IgD-negative memory B cell (primary cell): Measurements from ENCODE around the gene KCTD5. TPM values are rescaled to one million over a fixed set of nuclear protein-coding genes. Genes with fewer than 3 reads are reported as not detected.
A peak's percentile ranks its signal among the peaks of the same experiment; 100 is the strongest.

Experiments used
- H3K27ac Mint-ChIP-seq, 3 donors: one replicate each; pipeline ENCODE4 v1.8.0; 2020 to 2022; ENCODE audit warnings: mild to moderate bottlenecking in 3 of 3, mixed read lengths in 3 of 3, moderate library complexity in 1 of 3
- H3K27me3 Mint-ChIP-seq: one replicate; pipeline ENCODE4 v1.8.0; 2021; ENCODE audit warnings: mixed read lengths
- H3K36me3 Mint-ChIP-seq: one replicate; pipeline ENCODE4 v1.8.0; 2020; ENCODE audit warnings: mild to moderate bottlenecking, mixed read lengths
- H3K4me1 Mint-ChIP-seq, 3 donors: one replicate each; pipeline ENCODE4 v1.8.0; 2020 to 2022; ENCODE audit warnings: mixed read lengths in 3 of 3, mild to moderate bottlenecking in 1 of 3
- H3K4me3 Mint-ChIP-seq, 4 donors: one replicate each; pipeline ENCODE4 v1.8.0; 2020 to 2022; ENCODE audit warnings: mild to moderate bottlenecking in 4 of 4, mixed read lengths in 4 of 4, moderate library complexity in 3 of 4
- H3K9me3 Mint-ChIP-seq, 3 donors: one replicate each; pipeline ENCODE4 v1.8.0; 2020 to 2021; ENCODE audit warnings: mixed read lengths in 3 of 3, mild to moderate bottlenecking in 1 of 3
- polyA plus RNA-seq: library from polyadenylated mRNA; unstranded; fragments of 300-500 nt; fragmentation: Illumina TruSeq; gene quantifications from one replicate; pipeline ENCODE4 v1.2.3, GENCODE V29; 2021

Gene KCTD5
- polyA plus RNA-seq, 1 donor from 2014 or later: 24.9 TPM

GRCh38 chr16:2698103-2698870 is 16.0 kb downstream of the KCTD5 start:
- no peaks in the 10 kb centered on the region for H3K36me3 Mint-ChIP-seq
- peaks cover 0 to 2% (median 1%) of the 10 kb centered on the region in 3 donors for H3K4me1 Mint-ChIP-seq
- no peak overlapping the region for H3K27ac Mint-ChIP-seq
- no peaks in the 10 kb centered on the region for H3K27me3 Mint-ChIP-seq
- no peak overlapping the region for H3K4me3 Mint-ChIP-seq
- H3K9me3 Mint-ChIP-seq: no peaks in the 10 kb centered on the region

GRCh38 chr16:2698965-2699750 is 16.8 kb downstream of the KCTD5 start:
- no peaks in the 10 kb centered on the region for H3K4me1 Mint-ChIP-seq
- no peak overlapping the region for H3K27ac Mint-ChIP-seq
- H3K9me3 Mint-ChIP-seq: no peaks in the 10 kb centered on the region
- no peaks in the 10 kb centered on the region for H3K27me3 Mint-ChIP-seq
- H3K36me3 Mint-ChIP-seq: no peaks in the 10 kb centered on the region
- H3K4me3 Mint-ChIP-seq: no peak overlapping the region

GRCh38 chr16:2699791-2700600 is 17.7 kb downstream of the KCTD5 start:
- no peak overlapping the region for H3K27ac Mint-ChIP-seq

GRCh38 chr16:2700786-2701185 is 18.5 kb downstream of the KCTD5 start:
- H3K4me3 Mint-ChIP-seq: no peak overlapping the region
- no peaks in the 10 kb centered on the region for H3K4me1 Mint-ChIP-seq
- H3K27me3 Mint-ChIP-seq: no peaks in the 10 kb centered on the region
- no peak overlapping the region for H3K27ac Mint-ChIP-seq
- H3K36me3 Mint-ChIP-seq: no peaks in the 10 kb centered on the region
- no peaks in the 10 kb centered on the region for H3K9me3 Mint-ChIP-seq

More at GRCh38 chr16:2699791-2700600, 17.7 kb downstream of the KCTD5 start:
- no peaks in the 10 kb centered on the region for H3K27me3 Mint-ChIP-seq
- no peaks in the 10 kb centered on the region for H3K4me1 Mint-ChIP-seq
- H3K9me3 Mint-ChIP-seq: no peaks in the 10 kb centered on the region
- peak overlapping the region in 1 of 4 donors; percentile 17 for H3K4me3 Mint-ChIP-seq
- no peaks in the 10 kb centered on the region for H3K36me3 Mint-ChIP-seq

- H3K36me3 Mint-ChIP-seq: no peaks in the 10 kb centered on the region
- no peaks in the 10 kb centered on the region for H3K9me3 Mint-ChIP-seq
- H3K4me3 Mint-ChIP-seq: no peak overlapping the region
- no peaks in the 10 kb centered on the region for H3K4me1 Mint-ChIP-seq
- no peaks in the 10 kb centered on the region for H3K27me3 Mint-ChIP-seq
- no peak overlapping the region for H3K27ac Mint-ChIP-seq
Observed at GRCh38 chr16:2701272-2701671, 18.9 kb downstream of the KCTD5 start.

GRCh38 chr16:2701713-2702437 is 19.6 kb downstream of the KCTD5 start:
- H3K36me3 Mint-ChIP-seq: no peaks in the 10 kb centered on the region
- no peaks in the 10 kb centered on the region for H3K27me3 Mint-ChIP-seq
- no peaks in the 10 kb centered on the region for H3K4me1 Mint-ChIP-seq

GRCh38 chr16:2702438-2702825 is 20.1 kb downstream of the KCTD5 start:
- Mint-ChIP-seq H3K9me3 (no peaks in the 10 kb centered on the region), H3K27ac (no peak overlapping the region), H3K27me3 (no peaks in the 10 kb centered on the region), H3K4me3 (no peak overlapping the region), H3K4me1 (no peaks in the 10 kb centered on the region), H3K36me3 (no peaks in the 10 kb centered on the region)

More at GRCh38 chr16:2701713-2702437, 19.6 kb downstream of the KCTD5 start:
- H3K27ac Mint-ChIP-seq: no peak overlapping the region
- no peaks in the 10 kb centered on the region for H3K9me3 Mint-ChIP-seq
- H3K4me3 Mint-ChIP-seq: no peak overlapping the region

- no peaks in the 10 kb centered on the region for H3K27me3 Mint-ChIP-seq
- no peaks in the 10 kb centered on the region for H3K36me3 Mint-ChIP-seq
- peak overlapping the region in 1 of 4 donors; percentile 32 for H3K4me3 Mint-ChIP-seq
- no peak overlapping the region for H3K27ac Mint-ChIP-seq
- H3K4me1 Mint-ChIP-seq: no peaks in the 10 kb centered on the region
- no peaks in the 10 kb centered on the region for H3K9me3 Mint-ChIP-seq
Observed at GRCh38 chr16:2702871-2703745, 20.8 kb downstream of the KCTD5 start.

GRCh38 chr16:2704166-2704982 is 22.1 kb downstream of the KCTD5 start:
- Mint-ChIP-seq H3K4me3 (no peak overlapping the region), H3K27me3 (no peaks in the 10 kb centered on the region), H3K36me3 (no peaks in the 10 kb centered on the region), H3K27ac (no peak overlapping the region), H3K4me1 (no peaks in the 10 kb centered on the region), H3K9me3 (no peaks in the 10 kb centered on the region)

- Mint-ChIP-seq H3K36me3 (no peaks in the 10 kb centered on the region), H3K4me3 (no peak overlapping the region), H3K9me3 (no peaks in the 10 kb centered on the region), H3K4me1 (no peaks in the 10 kb centered on the region), H3K27ac (no peak overlapping the region), H3K27me3 (no peaks in the 10 kb centered on the region)
Observed at GRCh38 chr16:2704983-2705275, 22.6 kb downstream of the KCTD5 start.

GRCh38 chr16:2705351-2705750 is 23.0 kb downstream of the KCTD5 start:
- no peaks in the 10 kb centered on the region for H3K9me3 Mint-ChIP-seq
- no peak overlapping the region for H3K27ac Mint-ChIP-seq
- H3K4me1 Mint-ChIP-seq: no peaks in the 10 kb centered on the region
- no peaks in the 10 kb centered on the region for H3K36me3 Mint-ChIP-seq
- no peak overlapping the region for H3K4me3 Mint-ChIP-seq
- no peaks in the 10 kb centered on the region for H3K27me3 Mint-ChIP-seq

GRCh38 chr16:2706085-2706484 is 23.8 kb downstream of the KCTD5 start:
- H3K36me3 Mint-ChIP-seq: no peaks in the 10 kb centered on the region
- no peak overlapping the region for H3K27ac Mint-ChIP-seq
- H3K27me3 Mint-ChIP-seq: no peaks in the 10 kb centered on the region
- no peaks in the 10 kb centered on the region for H3K9me3 Mint-ChIP-seq
- peaks cover 0 to 2% (median 0%) of the 10 kb centered on the region in 3 donors for H3K4me1 Mint-ChIP-seq
- H3K4me3 Mint-ChIP-seq: no peak overlapping the region

- Mint-ChIP-seq H3K4me3 (no peak overlapping the region), H3K36me3 (no peaks in the 10 kb centered on the region), H3K27me3 (no peaks in the 10 kb centered on the region), H3K27ac (no peak overlapping the region), H3K9me3 (no peaks in the 10 kb centered on the region), H3K4me1 (peaks cover 0 to 2% (median 0%) of the 10 kb centered on the region in 3 donors)
Observed at GRCh38 chr16:2706611-2707311, 24.4 kb downstream of the KCTD5 start.
